Cardiac muscle cell (in vitro differentiated cells and primary cell): ENCODE data around the gene ACP6. TPM values are rescaled to one million over a fixed set of nuclear protein-coding genes. Genes with fewer than 3 reads are reported as not detected.
A peak's percentile ranks its signal among the peaks of the same experiment; 100 is the strongest.
"Not testable (repeated sequence)": the region's sequence is repeated elsewhere in the genome, so short reads cannot be mapped to it uniquely, and the experiment has no call there.

Experiments
- DNase-seq, 2 donors: peaks; one replicate each; pipeline versions ENCODE4 v3.0.0 to v3.0.0-alpha.2; 2010 to 2017; ENCODE audit warnings: low read depth in 1 of 2, low spot score in 1 of 2
- H3K27ac ChIP-seq: fragments of 200-600 bp; sonication (generic); 2 replicates; pipeline ENCODE4 v1.5.1; 2016
- H3K27me3 ChIP-seq: fragments of 200-600 bp; sonication (generic); 2 replicates; pipeline ENCODE4 v1.6.0; 2016; ENCODE audit warnings: control low read depth
- H3K36me3 ChIP-seq: fragments of 200-600 bp; sonication (generic); 2 replicates; pipeline ENCODE4 v1.5.1; 2016; ENCODE audit warnings: control low read depth
- H3K4me1 ChIP-seq: fragments of 200-600 bp; sonication (generic); 2 replicates; pipeline ENCODE4 v1.8.1; 2017; ENCODE audit warnings: low read depth, mild to moderate bottlenecking, mixed run types
- H3K4me3 ChIP-seq: fragments of 200-600 bp; sonication (generic); 2 replicates; pipeline ENCODE4 v1.5.1; 2016; ENCODE audit warnings: mild to moderate bottlenecking
- H3K9me3 ChIP-seq: fragments of 200-600 bp; sonication (generic); 2 replicates; pipeline ENCODE4 v1.5.1; 2017; ENCODE audit warnings: low read depth, mild to moderate bottlenecking, control low read depth
- polyA plus RNA-seq: library from polyadenylated mRNA; unstranded; fragments of >200 nt; fragmentation: Nextera tagmentation; extraction: Ambion mirVana; gene quantifications from 2 replicates; pipeline ENCODE4 v1.2.1, GENCODE V29; 2016
- total RNA-seq: library from RNA; depleted of rRNA; stranded (reverse); fragments of >200 nt; gene quantifications from 2 replicates; pipeline ENCODE4 v1.2.3, GENCODE V29; 2016
- TF ChIP-seq, protein P1 (sequence below): IDR thresholded peaks from 2 replicates; pipeline ENCODE4 v1.5.1; 2012; ENCODE audit warnings: low read depth, mild to moderate bottlenecking, low read length

Gene ACP6
- total and polyA plus RNA-seq, 2 experiments from 2014 or later: 45.7 to 73.9 TPM

DNA sequence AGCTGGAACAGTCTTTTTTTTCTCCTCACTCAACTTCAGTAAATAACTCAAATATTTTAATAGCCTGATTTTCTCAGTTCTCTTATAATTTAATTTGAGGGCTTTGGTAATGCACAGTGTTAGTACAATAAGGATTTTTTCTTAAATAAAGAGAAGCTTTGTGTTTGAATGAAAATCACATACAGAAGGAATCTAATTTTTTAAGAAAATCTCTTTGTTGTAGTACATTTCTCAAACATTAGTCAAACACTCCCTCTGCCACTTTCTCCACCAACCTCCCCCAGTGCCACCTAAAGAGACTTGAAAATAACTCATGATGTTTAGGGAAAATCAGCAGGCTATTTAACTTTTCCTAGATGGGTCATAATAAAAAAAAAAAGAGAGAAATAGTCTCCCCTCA lies 42.3 kb upstream of the ACP6 start:
- H3K4me3 ChIP-seq: no peak overlapping the region
- H3K36me3 ChIP-seq: no peaks in the 10 kb centered on the region
- H3K4me1 ChIP-seq: no peaks in the 10 kb centered on the region
- H3K27me3 ChIP-seq: peaks cover 15% of the 10 kb centered on the region
- TF ChIP-seq, protein P1, sequence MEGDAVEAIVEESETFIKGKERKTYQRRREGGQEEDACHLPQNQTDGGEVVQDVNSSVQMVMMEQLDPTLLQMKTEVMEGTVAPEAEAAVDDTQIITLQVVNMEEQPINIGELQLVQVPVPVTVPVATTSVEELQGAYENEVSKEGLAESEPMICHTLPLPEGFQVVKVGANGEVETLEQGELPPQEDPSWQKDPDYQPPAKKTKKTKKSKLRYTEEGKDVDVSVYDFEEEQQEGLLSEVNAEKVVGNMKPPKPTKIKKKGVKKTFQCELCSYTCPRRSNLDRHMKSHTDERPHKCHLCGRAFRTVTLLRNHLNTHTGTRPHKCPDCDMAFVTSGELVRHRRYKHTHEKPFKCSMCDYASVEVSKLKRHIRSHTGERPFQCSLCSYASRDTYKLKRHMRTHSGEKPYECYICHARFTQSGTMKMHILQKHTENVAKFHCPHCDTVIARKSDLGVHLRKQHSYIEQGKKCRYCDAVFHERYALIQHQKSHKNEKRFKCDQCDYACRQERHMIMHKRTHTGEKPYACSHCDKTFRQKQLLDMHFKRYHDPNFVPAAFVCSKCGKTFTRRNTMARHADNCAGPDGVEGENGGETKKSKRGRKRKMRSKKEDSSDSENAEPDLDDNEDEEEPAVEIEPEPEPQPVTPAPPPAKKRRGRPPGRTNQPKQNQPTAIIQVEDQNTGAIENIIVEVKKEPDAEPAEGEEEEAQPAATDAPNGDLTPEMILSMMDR: no peak
- H3K9me3 ChIP-seq: no peaks in the 10 kb centered on the region
- no peak for DNase-seq
- no peak overlapping the region for H3K27ac ChIP-seq

DNA sequence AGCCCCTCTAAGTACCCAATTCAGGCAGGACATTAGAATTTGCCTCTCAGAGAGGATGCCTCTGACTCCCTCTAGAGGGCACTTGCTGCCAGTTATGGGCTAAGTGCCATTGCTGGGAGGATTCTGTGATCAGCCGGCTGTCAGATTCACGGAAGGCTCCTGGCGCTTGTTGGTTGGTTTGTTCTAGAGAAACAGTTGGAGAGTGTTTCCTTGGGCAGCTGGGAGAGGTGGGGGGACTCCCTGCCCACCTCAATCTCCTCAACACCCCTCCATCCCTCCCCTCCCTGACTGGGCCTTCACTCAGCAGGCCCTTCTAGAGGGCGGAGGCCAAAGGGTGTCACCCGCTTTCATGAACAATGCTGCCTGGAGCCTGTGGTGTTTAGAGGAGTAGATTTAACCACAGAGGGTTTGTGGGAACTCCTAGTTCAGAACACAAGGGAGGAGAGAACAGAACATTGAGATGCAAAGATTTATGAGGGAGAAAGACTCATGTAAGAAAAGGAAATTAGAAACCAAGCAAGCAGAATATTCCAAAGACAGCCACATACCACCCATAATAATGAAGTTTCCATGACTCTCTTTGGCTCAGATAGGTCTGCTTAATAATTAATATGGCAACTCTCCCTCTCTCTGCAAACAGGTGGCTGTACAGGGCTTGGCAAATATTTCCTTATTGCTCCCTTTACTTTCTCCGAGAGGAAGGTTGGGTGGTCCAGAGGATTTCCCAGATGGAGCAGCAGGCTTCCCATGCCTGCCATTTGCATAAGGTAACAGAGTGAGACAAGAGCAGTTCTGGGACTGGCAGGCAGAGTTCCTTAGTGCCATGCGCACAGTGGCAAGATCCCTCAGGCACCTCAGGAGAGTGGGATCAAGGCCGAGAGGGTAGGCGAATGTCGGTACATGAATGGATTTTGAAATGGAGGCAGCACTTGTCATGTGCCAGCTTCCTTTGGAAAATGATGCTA lies 30.0 kb upstream of the ACP6 start:
- Histone ChIP-seq H3K9me3 (no peaks in the 10 kb centered on the region), H3K4me3 (no peak overlapping the region), H3K27ac (no peak overlapping the region), H3K27me3 (peaks cover 12% of the 10 kb centered on the region), H3K4me1 (peaks cover 10% of the 10 kb centered on the region), H3K36me3 (no peaks in the 10 kb centered on the region)
- DNase-seq: peak; percentile 82 to 90
- TF ChIP-seq, protein P1: peak; percentile 95

DNA sequence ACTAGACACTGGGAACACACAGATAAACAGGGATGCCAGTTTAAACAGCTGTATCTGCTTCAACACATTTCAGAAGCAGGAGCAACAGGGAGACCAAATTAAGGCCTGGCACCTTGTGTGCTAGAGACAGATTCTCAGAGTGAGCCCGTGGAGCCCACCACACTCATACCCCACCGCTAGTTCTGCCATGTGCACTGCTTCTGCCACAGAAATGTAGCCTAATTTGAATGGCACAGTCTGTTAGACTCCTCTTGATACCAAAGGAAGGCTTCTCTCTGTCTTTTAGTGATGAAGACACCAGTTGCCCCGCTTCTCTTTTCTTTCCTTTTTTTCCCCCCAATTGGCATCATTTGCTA lies 29.3 kb upstream of the ACP6 start:
- Histone ChIP-seq H3K4me1 (peaks cover 10% of the 10 kb centered on the region), H3K27me3 (peaks cover 12% of the 10 kb centered on the region), H3K9me3 (no peaks in the 10 kb centered on the region), H3K36me3 (no peaks in the 10 kb centered on the region), H3K4me3 (no peak overlapping the region), H3K27ac (no peak overlapping the region)
- DNase-seq: no peak
- TF ChIP-seq, protein P1: no peak

DNA sequence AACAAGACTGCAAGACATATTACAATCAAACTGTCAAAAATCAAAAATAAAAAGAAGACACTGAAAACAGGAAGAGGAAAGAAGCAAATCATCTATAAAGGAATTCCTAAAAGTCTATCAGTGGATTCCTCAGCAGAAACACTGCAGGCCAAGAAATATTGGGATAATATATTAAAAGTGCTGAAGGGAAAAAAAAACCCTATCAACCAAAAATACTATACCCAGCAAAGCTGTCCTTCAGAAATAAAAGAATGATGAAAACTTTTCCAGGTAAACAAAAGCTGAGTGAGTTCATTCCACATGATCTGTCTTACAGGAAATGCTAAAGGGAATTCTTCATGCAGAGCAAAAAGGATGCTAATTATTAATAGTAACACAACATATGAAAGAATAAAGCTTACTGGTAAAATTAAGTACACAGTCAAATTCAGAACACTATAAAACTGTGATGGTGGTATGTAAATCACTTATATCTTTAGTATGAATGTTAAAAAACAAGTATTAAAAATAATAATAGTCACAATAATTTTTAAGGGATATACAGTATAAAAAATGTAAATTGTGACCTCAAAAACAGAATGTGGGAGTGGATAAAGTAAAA lies 12.9 kb upstream of the ACP6 start:
- Histone ChIP-seq H3K4me1 (no peaks in the 10 kb centered on the region), H3K4me3 (no peak overlapping the region), H3K27me3 (no peaks in the 10 kb centered on the region), H3K9me3 (no peaks in the 10 kb centered on the region), H3K27ac (no peak overlapping the region), H3K36me3 (no peaks in the 10 kb centered on the region)
- TF ChIP-seq, protein P1: no peak
- no peak for DNase-seq

DNA sequence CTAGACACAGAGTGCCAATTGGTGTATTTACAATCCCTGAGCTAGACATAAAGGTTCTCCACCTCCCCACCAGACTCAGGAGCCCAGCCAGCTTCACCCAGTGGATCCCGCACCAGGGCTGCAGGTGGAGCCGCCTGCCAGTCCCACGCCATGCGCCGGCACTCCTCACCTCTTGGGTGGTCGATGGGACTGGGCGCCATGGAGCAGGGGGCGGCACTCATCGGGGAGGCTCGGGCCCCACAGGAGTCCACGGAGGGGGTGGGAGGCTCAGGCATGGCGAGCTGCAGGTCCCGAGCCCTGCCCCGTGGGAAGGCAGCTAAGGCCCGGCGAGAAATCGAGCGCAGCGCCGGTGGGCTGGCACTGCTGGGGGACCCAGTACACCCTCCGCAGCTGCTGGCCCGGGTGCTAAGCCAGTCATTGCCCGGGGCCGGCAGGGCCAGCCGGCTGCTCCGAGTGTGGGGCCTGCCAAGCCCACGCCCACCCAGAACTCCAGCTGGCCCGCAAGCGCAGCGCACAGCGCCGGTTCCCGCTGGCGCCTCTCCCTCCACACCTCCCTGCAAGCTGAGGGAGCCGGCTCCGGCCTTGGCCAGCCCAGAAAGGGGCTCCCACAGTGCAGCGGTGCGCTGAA lies 10.4 kb upstream of the ACP6 start:
- not testable (repeated sequence) for H3K4me3 ChIP-seq, H3K4me1 ChIP-seq, H3K9me3 ChIP-seq, H3K27ac ChIP-seq, H3K27me3 ChIP-seq, H3K36me3 ChIP-seq, DNase-seq

DNA sequence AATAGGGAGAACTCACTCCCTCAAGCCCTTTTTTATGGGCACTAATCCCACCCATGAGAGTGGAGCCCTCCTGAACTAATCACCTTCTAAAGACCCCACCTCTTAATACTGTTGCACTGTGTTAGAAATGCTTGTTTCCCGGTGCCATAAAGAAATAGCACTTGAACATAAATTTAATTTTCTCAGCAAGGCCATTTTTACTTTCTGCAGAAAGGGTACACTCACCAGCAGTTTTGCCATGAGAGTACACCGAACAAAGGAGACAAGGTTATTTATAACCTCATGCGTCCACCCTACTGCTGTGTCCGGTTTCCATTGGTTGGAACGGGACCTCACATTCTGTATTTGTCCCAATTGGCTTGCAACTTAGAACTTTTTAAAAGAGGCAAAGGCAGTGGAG lies 7.4 kb upstream of the ACP6 start:
- not testable (repeated sequence) for H3K27me3 ChIP-seq, H3K27ac ChIP-seq, DNase-seq, H3K36me3 ChIP-seq, H3K9me3 ChIP-seq, H3K4me3 ChIP-seq, H3K4me1 ChIP-seq
